K562 (cell line): ENCODE results near the gene PRKCG. TPM values are rescaled to one million over a fixed set of nuclear protein-coding genes. Genes with fewer than 3 reads are reported as not detected.

Experiments used
- ARID1B ChIP-seq: fragments of 450-650 bp; IDR thresholded peaks from 2 replicates; pipeline ENCODE4 v1.6.1; 2016; ENCODE audit warnings: antibody characterized with exemption, mild to moderate bottlenecking, inconsistent platforms
- E2F3 ChIP-seq: fragments of 250-450 bp; sonication (Bioruptor Pico); IDR thresholded peaks from 2 replicates; pipeline ENCODE4 v1.4.0; 2020; ENCODE audit warnings: mild to moderate bottlenecking
- FOXJ2 ChIP-seq: fragments of 200-800 bp; sonication (Bioruptor generic); IDR thresholded peaks from 2 replicates; pipeline ENCODE4 v1.6.1; 2016; ENCODE audit warnings: missing genetic modification characterization, missing compliant biosample characterization
- GABPA ChIP-seq: fragments of 200-800 bp; sonication (Bioruptor generic); conservative IDR thresholded peaks from 2 replicates; pipeline ENCODE4 v1.6.1; 2016; ENCODE audit warnings: low read depth, missing genetic modification characterization, missing compliant biosample characterization
- HDAC3 ChIP-seq: fragments of 450-650 bp; IDR thresholded peaks from 2 replicates; pipeline ENCODE4 v1.6.1; 2018; ENCODE audit warnings: borderline replicate concordance, mild to moderate bottlenecking, moderate library complexity; ENCODE audit not compliant: partially characterized antibody
- HINFP ChIP-seq: fragments of 450-650 bp; conservative IDR thresholded peaks from 2 replicates; pipeline ENCODE4 v1.6.1; 2016; ENCODE audit warnings: missing genetic modification characterization, low read depth, mild to moderate bottlenecking, control low read depth, missing compliant biosample characterization
- MAFG ChIP-seq: fragments of 450-650 bp; conservative IDR thresholded peaks from 2 replicates; pipeline ENCODE4 v1.6.1; 2016; ENCODE audit warnings: missing genetic modification characterization, missing compliant biosample characterization
- MCM7 ChIP-seq, 2 experiments: fragments of 450-650 bp; IDR thresholded peaks; 2 replicates each; pipeline ENCODE4 v1.6.1; 2016 to 2018
- NFYB ChIP-seq: IDR thresholded peaks from 2 replicates; pipeline ENCODE4 v1.6.1; 2011; ENCODE audit warnings: mild to moderate bottlenecking, moderate library complexity; ENCODE audit not compliant: insufficient read length; ENCODE audit errors: extremely low read depth
- PCBP2 ChIP-seq: fragments of 200-400 bp; formaldehyde crosslinking; IDR thresholded peaks from 2 replicates; pipeline ENCODE4 v1.6.1; 2018; ENCODE audit warnings: low read length, low read depth, mild to moderate bottlenecking, moderate library complexity; ENCODE audit not compliant: poor library complexity, severe bottlenecking
- POLR2A ChIP-seq: fragments of 450-650 bp; conservative IDR thresholded peaks from 2 replicates; pipeline ENCODE4 v1.6.1; 2016
- RBFOX2 ChIP-seq: fragments of 200-400 bp; formaldehyde crosslinking; IDR thresholded peaks from 2 replicates; pipeline ENCODE4 v1.6.1; 2017; ENCODE audit warnings: low read depth, mild to moderate bottlenecking, low read length, moderate library complexity
- SLC30A9 ChIP-seq: fragments of 250-450 bp; sonication (Bioruptor Pico); IDR thresholded peaks from 2 replicates; pipeline ENCODE4 v1.8.0; 2022; ENCODE audit warnings: mild to moderate bottlenecking, moderate library complexity
- SNIP1 ChIP-seq: fragments of 450-650 bp; IDR thresholded peaks from 2 replicates; pipeline ENCODE4 v1.7.1; 2017; ENCODE audit warnings: low read depth, mild to moderate bottlenecking
- SREBF1 ChIP-seq: fragments of 150-350 bp; IDR thresholded peaks from 2 replicates; pipeline ENCODE4 v1.6.1; 2014; ENCODE audit warnings: antibody characterized with exemption, low read depth, low read length, borderline replicate concordance
- THRAP3 ChIP-seq: fragments of 450-650 bp; IDR thresholded peaks from 2 replicates; pipeline ENCODE4 v1.6.1; 2016; ENCODE audit warnings: mild to moderate bottlenecking, inconsistent platforms, borderline replicate concordance
- TSC22D4 ChIP-seq: fragments of 450-650 bp; IDR thresholded peaks from 2 replicates; pipeline ENCODE4 v1.6.1; 2016; ENCODE audit warnings: missing genetic modification characterization, missing biosample characterization, control low read depth
- ZNF184 ChIP-seq: sonication (generic); formaldehyde crosslinking; IDR thresholded peaks from 2 replicates; pipeline ENCODE4 v1.5.0; 2020; ENCODE audit warnings: missing genetic modification reagents
- ZSCAN32 ChIP-seq: fragments of 450-650 bp; formaldehyde crosslinking; IDR thresholded peaks from 2 replicates; pipeline ENCODE4 v1.4.0; 2020; ENCODE audit warnings: mild to moderate bottlenecking, moderate library complexity
- polyA plus RNA-seq, 8 experiments: library from polyadenylated mRNA; depleted of rRNA in 4 of 8; stranded (reverse) in 5 of 8; unstranded in 3 of 8; fragments of >200 nt; fragmentation: Nextera tagmentation in 2 of 8; fragmentation: Illumina TruSeq in 1 of 8; extraction: Ambion mirVana in 2 of 8; extraction: Trizol in 1 of 8; gene quantifications; 2 replicates each; pipeline versions ENCODE4 v1.2.1 to v1.2.3, GENCODE V29; 2011 to 2014; ENCODE audit warnings: inconsistent platforms in 1 of 8, missing spikeins in 1 of 8
- total RNA-seq, 7 experiments: library from RNA; depleted of rRNA in 6 of 7; stranded (reverse); fragments of >200 nt in 6 of 7; fragmentation: Illumina TruSeq in 2 of 7; extraction: Trizol in 2 of 7; gene quantifications; 2 replicates each; pipeline versions ENCODE4 v1.2.1 to v1.2.3, GENCODE V29; 2011 to 2021; ENCODE audit warnings: low replicate concordance in 1 of 7
- TF ChIP-seq, protein P1 (sequence below): sonication (generic); formaldehyde crosslinking; IDR thresholded peaks from 2 replicates; pipeline ENCODE4 v1.8.1; 2023; ENCODE audit warnings: mild to moderate bottlenecking, missing genetic modification reagents
- TF ChIP-seq, protein P2 (sequence below): fragments of 250-450 bp; sonication (Bioruptor Pico); IDR thresholded peaks from 2 replicates; pipeline ENCODE4 v1.4.0; 2020; ENCODE audit warnings: mild to moderate bottlenecking

PRKCG gene
- total and polyA plus RNA-seq, 9 of the 15 experiments (the other 6 are each of a cell fraction or from before 2014, with no cell fraction given) = not detected

GRCh38 chr19:53881482-53882390 is at the start of gene PRKCG (continued):
- TF ChIP-seq HINFP (tag) = no peak
- TF ChIP-seq, protein P1, sequence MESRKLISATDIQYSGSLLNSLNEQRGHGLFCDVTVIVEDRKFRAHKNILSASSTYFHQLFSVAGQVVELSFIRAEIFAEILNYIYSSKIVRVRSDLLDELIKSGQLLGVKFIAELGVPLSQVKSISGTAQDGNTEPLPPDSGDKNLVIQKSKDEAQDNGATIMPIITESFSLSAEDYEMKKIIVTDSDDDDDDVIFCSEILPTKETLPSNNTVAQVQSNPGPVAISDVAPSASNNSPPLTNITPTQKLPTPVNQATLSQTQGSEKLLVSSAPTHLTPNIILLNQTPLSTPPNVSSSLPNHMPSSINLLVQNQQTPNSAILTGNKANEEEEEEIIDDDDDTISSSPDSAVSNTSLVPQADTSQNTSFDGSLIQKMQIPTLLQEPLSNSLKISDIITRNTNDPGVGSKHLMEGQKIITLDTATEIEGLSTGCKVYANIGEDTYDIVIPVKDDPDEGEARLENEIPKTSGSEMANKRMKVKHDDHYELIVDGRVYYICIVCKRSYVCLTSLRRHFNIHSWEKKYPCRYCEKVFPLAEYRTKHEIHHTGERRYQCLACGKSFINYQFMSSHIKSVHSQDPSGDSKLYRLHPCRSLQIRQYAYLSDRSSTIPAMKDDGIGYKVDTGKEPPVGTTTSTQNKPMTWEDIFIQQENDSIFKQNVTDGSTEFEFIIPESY (CRISPR knock-in tag) = no peak
- TF ChIP-seq RBFOX2 = 0 out of 2 replicates have a peak, but pooled peaks have one; percentile 29
- no peak for TF ChIP-seq PCBP2
- no peak for TF ChIP-seq SREBF1
- no peak for TF ChIP-seq MCM7 (IDR thresholded peaks at IDR 0.05)
- no peak for TF ChIP-seq POLR2A
- TF ChIP-seq NFYB = no peak
- no peak for TF ChIP-seq ZSCAN32 (CRISPR knock-in tag)
- TF ChIP-seq, protein P2, sequence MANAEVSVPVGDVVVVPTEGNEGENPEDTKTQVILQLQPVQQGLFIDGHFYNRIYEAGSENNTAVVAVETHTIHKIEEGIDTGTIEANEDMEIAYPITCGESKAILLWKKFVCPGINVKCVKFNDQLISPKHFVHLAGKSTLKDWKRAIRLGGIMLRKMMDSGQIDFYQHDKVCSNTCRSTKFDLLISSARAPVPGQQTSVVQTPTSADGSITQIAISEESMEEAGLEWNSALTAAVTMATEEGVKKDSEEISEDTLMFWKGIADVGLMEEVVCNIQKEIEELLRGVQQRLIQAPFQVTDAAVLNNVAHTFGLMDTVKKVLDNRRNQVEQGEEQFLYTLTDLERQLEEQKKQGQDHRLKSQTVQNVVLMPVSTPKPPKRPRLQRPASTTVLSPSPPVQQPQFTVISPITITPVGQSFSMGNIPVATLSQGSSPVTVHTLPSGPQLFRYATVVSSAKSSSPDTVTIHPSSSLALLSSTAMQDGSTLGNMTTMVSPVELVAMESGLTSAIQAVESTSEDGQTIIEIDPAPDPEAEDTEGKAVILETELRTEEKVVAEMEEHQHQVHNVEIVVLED (CRISPR knock-in tag) = no peak
- TF ChIP-seq MAFG = no peak
- TF ChIP-seq ZNF184 (CRISPR knock-in tag) = no peak
- no peak for TF ChIP-seq SNIP1
- TF ChIP-seq TSC22D4 (tag) = no peak
- TF ChIP-seq HDAC3 = no peak
- TF ChIP-seq E2F3 (CRISPR knock-in tag) = no peak
- TF ChIP-seq FOXJ2 = no peak
- TF ChIP-seq SLC30A9 (CRISPR knock-in tag) = no peak
- no peak for TF ChIP-seq GABPA (tag)
- 0 out of 2 replicates have a peak, but pooled peaks have one; percentile 5 for TF ChIP-seq ARID1B
- TF ChIP-seq THRAP3 = no peak
